ENCODE data around the gene NEMF.
A peak's percentile ranks its signal among the peaks of the same experiment; 100 is the strongest.
"Not testable (repeated sequence)": the region's sequence is repeated elsewhere in the genome, so short reads cannot be mapped to it uniquely, and the experiment has no call there.

Gene NEMF

GRCh38 chr14:49879646-49880204 lies 27.1 kb upstream of the NEMF start:
- DNase-seq (ENCODE audit: low spot score) = peak; percentile 67

DNA sequence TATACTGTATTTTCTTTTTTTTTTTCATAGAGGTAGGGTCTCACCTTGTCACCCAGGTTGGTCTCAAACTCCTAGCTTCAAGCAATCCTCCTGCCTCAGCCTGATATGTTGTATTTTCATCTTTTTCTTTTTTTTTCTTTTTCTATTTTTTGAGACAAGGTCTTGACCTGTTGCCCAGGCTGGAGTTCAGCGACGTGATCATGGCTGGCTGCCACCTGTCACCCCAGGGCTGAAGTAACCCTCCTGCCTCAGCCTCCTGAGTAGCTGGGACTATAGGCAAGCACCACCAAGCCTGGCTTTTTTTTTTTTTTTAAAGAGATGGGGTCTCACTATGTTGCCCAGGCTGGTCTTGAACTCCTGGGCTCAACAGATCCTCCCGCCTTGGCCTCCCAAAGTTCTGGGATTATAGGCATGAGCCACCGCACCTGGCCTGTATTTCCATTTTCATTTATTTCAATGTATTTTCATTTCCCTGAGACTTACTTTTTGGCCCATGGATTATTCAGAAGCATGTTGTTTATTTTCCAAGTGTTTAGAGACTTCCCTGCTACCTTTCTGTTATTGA lies 24.1 kb upstream of the NEMF start:
- DNase-seq (ENCODE audit: low spot score) = no peak

GRCh38 chr14:49875640-49876198 lies 23.1 kb upstream of the NEMF start:
- no peak for DNase-seq (ENCODE audit: low spot score)

DNA sequence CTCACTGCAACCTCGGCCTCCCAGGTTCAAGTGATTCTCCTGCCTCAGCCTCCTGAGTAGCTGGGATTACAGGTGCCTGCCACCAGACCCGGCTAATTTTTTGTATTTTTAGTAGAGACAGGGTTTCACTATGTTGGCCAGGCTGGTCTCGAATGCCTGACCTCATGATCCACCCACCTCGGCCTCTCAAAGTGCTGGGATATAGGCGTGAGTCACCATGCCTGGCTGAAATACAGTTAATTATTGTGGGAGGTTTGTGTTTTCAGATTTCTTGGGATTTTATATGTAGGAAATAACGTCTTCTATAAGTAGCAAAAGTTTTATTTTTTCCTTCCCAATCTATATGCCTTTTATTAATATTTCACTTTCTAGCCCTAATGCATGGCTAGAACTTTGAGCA lies 21.0 kb upstream of the NEMF start:
- not testable (repeated sequence) for DNase-seq (ENCODE audit: low spot score)

- DNase-seq (ENCODE audit: low spot score) = no peak
These were observed 18.3 kb upstream of the NEMF start for GRCh38 chr14:49870908-49871307.

DNA sequence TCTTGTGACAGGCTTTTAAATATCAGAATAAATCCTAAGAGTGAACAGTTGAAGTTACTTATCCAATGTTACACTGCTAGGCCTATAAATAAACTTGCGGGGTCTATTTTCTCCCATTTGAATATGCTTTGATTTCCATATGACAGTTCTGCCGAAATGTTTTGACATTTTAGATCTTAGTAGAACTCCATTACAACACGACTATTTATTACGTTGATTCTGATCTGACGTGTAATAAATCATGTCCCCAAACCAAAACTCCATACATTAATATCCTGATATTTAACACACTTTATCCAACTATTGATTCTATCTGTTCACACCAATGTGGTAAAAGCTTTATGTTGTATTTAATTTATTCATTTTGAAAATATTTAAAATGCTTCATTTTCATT lies 16.1 kb upstream of the NEMF start:
- DNase-seq (ENCODE audit: low spot score) = no peak

DNA sequence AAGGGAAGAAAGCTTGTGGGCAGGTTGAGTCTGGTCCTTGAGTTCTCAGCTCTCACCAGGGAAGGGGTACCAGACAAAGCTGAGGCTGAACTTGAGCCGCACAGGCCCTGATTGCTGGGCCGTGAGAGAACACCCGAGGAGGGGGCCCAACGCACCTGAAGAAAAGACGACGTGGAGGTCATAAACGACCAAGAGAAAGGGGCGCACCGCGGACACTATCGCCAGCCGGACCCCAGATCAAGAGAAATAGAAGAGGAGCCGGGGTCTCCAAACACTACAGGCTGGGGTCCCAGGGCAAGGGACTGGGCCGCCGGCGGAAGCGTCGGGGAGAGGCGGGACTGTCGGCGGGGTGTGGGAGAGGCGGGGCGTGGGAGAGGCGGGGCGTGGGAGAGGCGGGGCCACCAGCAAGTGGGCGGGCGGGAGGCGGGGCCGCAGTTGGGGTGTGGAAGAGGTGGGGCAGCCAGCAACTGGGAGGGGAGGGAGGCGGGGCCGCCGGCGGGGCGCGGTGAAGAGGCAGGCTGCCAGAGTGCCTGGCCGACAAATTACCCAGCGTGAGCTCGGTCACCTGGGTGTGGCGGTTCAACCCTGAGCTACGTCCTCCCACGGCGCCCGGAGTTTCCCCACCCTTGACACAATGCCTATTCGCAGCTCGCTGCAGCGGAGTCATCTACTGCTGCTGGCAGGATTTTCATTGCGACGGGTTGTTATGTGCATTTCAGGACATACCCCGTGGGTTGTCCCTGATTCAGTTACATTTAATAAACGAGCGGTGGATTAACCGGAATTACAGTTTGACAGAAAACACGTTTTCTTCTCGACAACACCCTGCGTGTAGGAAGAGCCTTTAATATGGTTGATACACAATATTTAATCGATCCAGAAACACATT lies 15.5 kb upstream of the NEMF start:
- peak; percentile 93 for DNase-seq (ENCODE audit: low spot score)

DNA sequence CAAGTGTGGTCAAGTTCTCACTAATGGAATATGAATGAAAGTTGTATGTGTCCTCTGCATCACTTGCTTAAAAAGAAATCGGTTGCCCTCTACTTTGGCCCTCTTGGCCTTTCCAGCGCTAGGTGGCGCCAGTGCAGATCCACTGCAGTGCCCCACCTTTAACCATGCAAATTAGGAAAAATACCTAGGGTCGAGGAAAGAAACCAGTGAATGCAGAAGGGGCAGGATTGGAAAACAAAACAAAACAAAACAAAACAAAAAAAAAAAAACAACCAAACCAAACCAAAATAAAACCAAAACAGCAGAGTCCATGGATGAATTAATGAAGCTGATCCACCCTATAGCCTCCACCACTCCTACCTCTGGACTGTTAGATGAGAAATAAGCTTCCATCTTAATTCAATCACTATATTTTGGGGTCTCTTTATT lies 12.9 kb upstream of the NEMF start:
- peak; percentile 76 for DNase-seq (ENCODE audit: low spot score)

- peak; percentile 64 for DNase-seq (ENCODE audit: low spot score)
These were observed 11.1 kb upstream of the NEMF start for GRCh38 chr14:49863487-49864281.

DNA sequence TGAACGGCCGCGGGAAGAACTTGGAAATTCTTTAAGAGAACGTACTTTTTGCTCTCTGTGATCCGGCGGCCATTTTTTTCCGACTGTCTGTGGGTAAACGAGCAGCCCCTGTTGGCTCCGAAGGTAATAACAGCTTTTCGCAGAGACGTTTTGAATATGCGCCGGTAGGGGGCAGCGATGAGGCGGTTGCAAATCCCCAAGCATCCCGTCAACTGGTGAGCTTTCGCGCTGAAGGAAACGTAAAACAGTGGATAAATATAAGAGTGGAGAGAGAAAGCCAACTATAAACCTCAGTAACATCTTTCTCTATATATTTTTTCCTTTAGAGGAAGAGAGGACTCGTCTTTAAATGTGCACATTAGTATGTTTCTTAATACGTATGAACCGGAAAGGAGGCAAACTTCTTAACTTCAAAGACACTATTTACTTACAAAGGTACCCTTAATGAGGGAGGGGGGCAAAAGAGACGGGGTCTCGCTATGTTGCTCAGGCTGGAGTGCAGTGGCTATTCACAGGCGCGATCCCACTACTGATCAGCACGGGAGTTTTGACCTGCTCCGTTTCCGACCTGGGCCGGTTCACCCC lies 9.6 kb upstream of the NEMF start:
- DNase-seq (ENCODE audit: low spot score) = peak; percentile 78

DNA sequence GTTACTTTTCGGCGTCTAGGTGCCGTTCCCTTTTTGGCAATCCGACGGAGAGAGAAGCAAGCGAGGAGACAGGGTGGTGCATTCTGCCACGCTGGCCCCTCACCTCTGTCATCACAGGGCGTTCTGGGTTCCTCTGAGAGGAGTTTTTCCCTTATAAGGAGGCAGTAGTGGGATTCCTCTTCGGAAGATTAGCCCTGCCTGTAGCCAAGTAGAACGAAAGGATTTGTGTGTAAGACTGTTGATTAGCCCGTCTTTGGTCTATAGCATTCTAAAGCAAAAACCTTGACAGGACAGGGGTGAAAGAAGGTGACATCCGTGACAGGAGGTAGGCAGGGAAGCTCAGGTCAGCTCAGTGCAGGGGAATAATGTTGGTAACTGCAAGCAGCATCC lies 9.1 kb upstream of the NEMF start:
- DNase-seq (ENCODE audit: low spot score) = peak; percentile 75

GRCh38 chr14:49860988-49861698 lies 8.6 kb upstream of the NEMF start:
- DNase-seq (ENCODE audit: low spot score) = no peak

DNA sequence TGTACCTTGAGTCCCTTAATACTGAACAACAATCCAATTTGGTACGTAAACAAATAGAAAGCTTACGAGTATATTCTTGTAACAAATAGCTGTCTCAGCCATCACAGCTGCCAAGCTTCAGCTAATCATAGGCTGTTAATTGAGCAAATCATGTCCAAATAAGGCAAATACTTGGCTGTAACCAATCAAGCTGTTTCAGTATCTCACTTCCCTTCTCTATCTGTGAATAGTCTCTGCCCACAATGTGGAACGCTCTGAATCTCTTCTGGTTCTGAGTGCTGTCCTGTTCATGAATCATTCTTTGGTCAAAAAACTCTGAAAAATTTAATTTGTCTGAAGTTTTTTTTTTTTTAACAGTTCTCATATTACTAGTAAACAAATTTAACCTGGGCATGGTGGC lies 5.8 kb upstream of the NEMF start:
- peak; percentile 58 for DNase-seq (ENCODE audit: low spot score)

GRCh38 chr14:49857427-49858003 lies 4.9 kb upstream of the NEMF start:
- DNase-seq (ENCODE audit: low spot score) = peak; percentile 57

DNA sequence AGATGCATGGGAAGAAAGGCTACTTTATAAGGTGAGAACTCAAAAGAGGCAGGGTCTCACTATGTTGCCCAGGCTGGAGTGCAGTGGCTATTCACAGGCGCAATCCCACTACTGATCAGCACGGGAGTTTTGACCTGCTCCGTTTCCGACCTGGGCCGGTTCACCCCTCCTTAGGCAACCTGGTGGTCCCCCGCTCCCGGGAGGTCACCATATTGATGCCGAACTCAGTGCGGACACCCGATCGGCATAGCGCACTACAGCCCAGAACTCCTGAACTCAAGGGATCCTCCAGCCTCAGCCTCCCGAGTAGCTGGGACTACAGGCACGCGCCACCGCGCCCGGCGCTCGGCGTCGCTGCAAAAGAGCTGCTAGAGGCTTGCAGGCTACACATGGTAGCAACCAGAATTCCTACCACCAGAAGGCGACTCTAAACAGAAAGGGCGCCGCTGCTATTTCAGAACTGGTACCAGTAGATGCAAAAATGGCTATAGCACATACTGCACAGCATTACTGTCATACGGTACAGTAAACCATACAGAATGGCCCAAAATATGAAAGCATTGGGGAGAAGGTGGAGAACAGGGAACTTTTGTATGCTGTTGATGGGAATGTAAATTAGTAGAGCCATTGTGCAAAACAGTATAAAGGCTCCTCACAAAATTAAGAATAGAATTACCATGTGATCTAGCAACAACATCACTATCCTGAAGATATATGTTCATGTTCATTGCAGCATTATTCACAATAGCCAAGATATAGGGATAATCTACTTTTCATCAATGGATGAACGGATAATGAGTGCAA lies 1.2 kb upstream of the NEMF start:
- DNase-seq (ENCODE audit: low spot score) = peak; percentile 81

- DNase-seq (ENCODE audit: low spot score) = no peak
These were observed 530 bp upstream of the NEMF start for GRCh38 chr14:49853158-49853477.

DNA sequence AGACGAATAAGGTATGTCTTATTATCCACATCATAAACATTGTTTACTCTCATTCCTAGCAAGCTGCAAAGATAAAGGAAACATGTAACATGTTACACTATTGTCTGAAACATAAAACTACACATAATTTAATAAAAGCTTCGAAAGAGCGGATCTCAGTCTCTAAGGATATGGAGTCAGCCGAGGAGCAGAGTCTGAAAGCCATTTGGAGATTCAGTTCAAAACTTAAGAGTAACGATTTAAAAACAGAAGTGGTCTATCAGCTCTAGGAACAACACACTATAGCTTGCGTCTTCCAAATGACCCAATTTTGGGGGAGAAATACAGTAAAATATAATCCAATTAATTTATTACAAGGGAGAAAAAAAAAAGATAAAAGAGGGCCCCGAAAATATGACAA lies 775 bp downstream of the NEMF start:
- DNase-seq (ENCODE audit: low spot score) = no peak

- no peak for DNase-seq (ENCODE audit: low spot score)
These were observed 3.3 kb downstream of the NEMF start for GRCh38 chr14:49849213-49849847.

DNA sequence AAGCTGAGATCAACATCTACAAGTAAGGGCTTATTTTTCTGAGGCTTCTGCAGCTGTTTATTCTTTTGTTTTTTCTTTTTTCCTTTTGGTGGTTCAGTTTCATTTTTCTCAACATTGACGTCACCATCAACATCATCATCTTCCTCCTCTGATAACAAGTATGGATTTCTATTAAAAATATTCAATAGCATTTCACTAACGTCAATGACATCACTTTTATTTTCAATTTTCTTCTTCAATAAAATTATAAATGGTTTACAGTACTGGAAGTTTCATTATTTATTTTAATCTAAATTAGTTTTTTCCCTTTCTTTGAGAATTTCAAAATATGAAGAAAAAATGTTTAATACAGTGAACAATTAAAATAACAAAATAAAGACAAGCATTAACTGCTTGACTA lies 23.9 kb downstream of the NEMF start:
- no peak for DNase-seq (ENCODE audit: low spot score)

DNA sequence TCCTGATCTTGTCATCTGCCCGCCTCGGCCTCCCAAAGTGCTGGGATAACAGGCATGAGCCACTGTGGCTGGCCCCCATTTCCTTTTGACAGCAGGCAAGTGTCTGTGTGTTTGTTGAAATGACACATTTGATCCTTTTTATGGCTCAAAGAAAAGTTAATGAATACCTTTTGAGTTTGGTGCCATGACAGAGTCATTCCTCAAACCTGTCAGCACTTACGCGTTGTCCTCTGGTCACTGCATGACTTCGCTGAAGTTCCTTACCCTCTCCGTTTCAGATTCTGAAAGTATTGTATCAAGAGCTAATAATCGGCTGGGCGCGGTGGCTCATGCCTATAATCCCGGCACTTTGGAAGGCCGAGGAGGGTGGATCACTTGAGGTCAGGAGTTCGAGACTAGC lies 32.4 kb downstream of the NEMF start:
- no peak for DNase-seq (ENCODE audit: low spot score)

All from NAMALWA (cell line).